GM12892 (cell line): ENCODE data around the gene HIP1.

Experiments used
- POLR2A ChIP-seq: IDR thresholded peaks from 2 replicates; pipeline ENCODE4 v1.6.1; 2011; ENCODE audit warnings: low read depth, low read length, control low read depth
- POLR2AphosphoS5 ChIP-seq: IDR thresholded peaks from 2 replicates; pipeline ENCODE4 v1.6.1; 2011; ENCODE audit warnings: low read depth, low read length, control low read depth
- TAF1 ChIP-seq: IDR thresholded peaks from 2 replicates; pipeline ENCODE4 v1.6.1; 2011; ENCODE audit warnings: low read depth, mild to moderate bottlenecking, control low read depth, low read length, borderline replicate concordance

GRCh38 chr7:75534727-75535307 lies 203.9 kb downstream of the HIP1 start:
- TF ChIP-seq POLR2A (no peak), POLR2AphosphoS5 (no peak), TAF1 (no peak)
